H1 (cell line): ENCODE measurements around the gene OR52N2. TPM values are rescaled to one million over a fixed set of nuclear protein-coding genes. Genes with fewer than 3 reads are reported as not detected.

Source experiments
- CTCF ChIA-PET: fragments of 300-600 bp; sonication (Branson Sonifier 250); formaldehyde crosslinking; loops from one replicate; lab custom pipeline; 2021; ENCODE audit not compliant: partially characterized antibody; lab: Charles Lee
- POLR2A ChIA-PET: fragments of 300-600 bp; sonication (Branson Sonifier 250); formaldehyde crosslinking; loops from one replicate; lab custom pipeline; 2021; ENCODE audit warnings: inconsistent platforms; ENCODE audit not compliant: partially characterized antibody; lab: Charles Lee
- DNase-seq, 2 experiments: peaks; one replicate each; pipeline versions ENCODE4 v3.0.0 to v3.0.0-alpha.2; 2010 to 2022; ENCODE audit warnings: low spot score in 2 of 2, low read depth in 1 of 2, mixed read lengths in 1 of 2
- FAIRE-seq: peaks from 2 replicates; lab custom pipeline; 2011; peaks lifted over from hg19 to GRCh38; lab: Jason Lieb, UNC
- H2AFZ ChIP-seq: 2 replicates; pipeline ENCODE4 v1.8.1; 2012; ENCODE audit warnings: low read length, inconsistent platforms
- H2AK5ac ChIP-seq: 2 replicates; pipeline ENCODE4 v1.6.1; 2013; ENCODE audit warnings: low read depth, low read length
- H2BK120ac ChIP-seq: replicated peaks from 2 replicates; pipeline ENCODE3; 2013; ENCODE audit warnings: low read depth, low read length, inconsistent platforms
- H2BK12ac ChIP-seq: 2 replicates; pipeline ENCODE4 v1.6.1; 2013; ENCODE audit warnings: low read depth, low read length
- H2BK15ac ChIP-seq: 2 replicates; pipeline ENCODE4 v1.6.1; 2013; ENCODE audit warnings: low read length
- H2BK20ac ChIP-seq: 2 replicates; pipeline ENCODE4 v1.6.1; 2013; ENCODE audit warnings: low read length
- H2BK5ac ChIP-seq: 2 replicates; pipeline ENCODE4 v1.6.1; 2013; ENCODE audit warnings: low read depth, low read length
- H3K14ac ChIP-seq: 2 replicates; pipeline ENCODE4 v1.6.1; 2013; ENCODE audit warnings: inconsistent platforms; ENCODE audit not compliant: insufficient read length
- H3K18ac ChIP-seq: 2 replicates; pipeline ENCODE4 v1.6.1; 2013; ENCODE audit warnings: low read length; ENCODE audit errors: extremely low read depth
- H3K23ac ChIP-seq: 2 replicates; pipeline ENCODE4 v1.6.1; 2013; ENCODE audit warnings: inconsistent platforms; ENCODE audit not compliant: insufficient read length
- H3K23me2 ChIP-seq: 2 replicates; pipeline ENCODE4 v1.6.1; 2013; ENCODE audit warnings: low read depth, low read length
- H3K27ac ChIP-seq: 2 replicates; pipeline ENCODE4 v1.6.1; 2011; ENCODE audit warnings: low read depth, low read length, inconsistent platforms
- H3K27me3 ChIP-seq, 4 experiments: replicated peaks in 1 of 4; 1 replicate in 1 of 4; 2 replicates in 3 of 4; pipeline versions ENCODE4 v1.6.1 to v1.8.1; 2011 to 2013; ENCODE audit warnings: low read length in 3 of 4, mild to moderate bottlenecking in 3 of 4, inconsistent platforms in 2 of 4, mixed read lengths in 2 of 4, moderate library complexity in 1 of 4; ENCODE audit not compliant: control insufficient read depth in 3 of 4, insufficient read depth in 3 of 4; ENCODE audit errors: extremely low read depth in 1 of 4
- H3K36me3 ChIP-seq, 4 experiments: 2 replicates each; pipeline versions ENCODE4 v1.6.1 to v1.8.1; 2011 to 2013; ENCODE audit warnings: mild to moderate bottlenecking in 4 of 4, low read length in 3 of 4, moderate library complexity in 2 of 4, control low read depth in 1 of 4, inconsistent platforms in 1 of 4; ENCODE audit not compliant: insufficient read depth in 4 of 4, control insufficient read depth in 2 of 4
- H3K4ac ChIP-seq: replicated peaks from 2 replicates; pipeline ENCODE3; 2013; ENCODE audit warnings: low read length, low read depth, mixed read lengths, inconsistent platforms; ENCODE audit not compliant: insufficient read length
- H3K4me1 ChIP-seq, 4 experiments: replicated peaks in 1 of 4; 1 replicate in 1 of 4; 2 replicates in 3 of 4; pipeline versions ENCODE4 v1.6.1 to v1.8.1; 2011 to 2013; ENCODE audit warnings: low read length in 3 of 4, inconsistent platforms in 2 of 4, mixed read lengths in 1 of 4; ENCODE audit not compliant: insufficient read depth in 4 of 4, control insufficient read depth in 3 of 4
- H3K4me2 ChIP-seq, 2 experiments: 2 replicates each; pipeline versions ENCODE4 v1.6.1 to v1.8.1; 2011 to 2013; ENCODE audit warnings: low read depth in 2 of 2, low read length in 2 of 2, control low read depth in 1 of 2, inconsistent platforms in 1 of 2, mild to moderate bottlenecking in 1 of 2; ENCODE audit not compliant: insufficient read depth in 1 of 2
- H3K4me3 ChIP-seq, 4 experiments: fragments of 200-600, 300-600 bp in 1 of 4; sonication (generic), shearing (Covaris generic), sonication (Bioruptor Twin) in 1 of 4; 2 replicates each; pipeline versions ENCODE4 v1.5.1 to v1.8.1; 2011 to 2016; ENCODE audit warnings: low read length in 4 of 4, low read depth in 3 of 4, control low read depth in 2 of 4, inconsistent platforms in 2 of 4, mild to moderate bottlenecking in 2 of 4, mixed read lengths in 1 of 4, moderate library complexity in 1 of 4; ENCODE audit not compliant: insufficient read depth in 2 of 4; ENCODE audit errors: extremely low read depth in 1 of 4
- H3K56ac ChIP-seq: replicated peaks from 2 replicates; pipeline ENCODE3; 2013; ENCODE audit warnings: low read depth, mild to moderate bottlenecking, mixed read lengths, low read length, inconsistent platforms; ENCODE audit not compliant: insufficient read length
- H3K79me1 ChIP-seq: 2 replicates; pipeline ENCODE4 v1.6.1; 2013; ENCODE audit warnings: low read depth, low read length, control low read depth
- H3K79me2 ChIP-seq, 2 experiments: 2 replicates each; pipeline versions ENCODE4 v1.6.1 to v1.8.1; 2012 to 2013; ENCODE audit warnings: low read length in 2 of 2, mild to moderate bottlenecking in 2 of 2, inconsistent platforms in 1 of 2; ENCODE audit not compliant: insufficient read depth in 2 of 2, control insufficient read depth in 1 of 2
- H3K9ac ChIP-seq, 4 experiments: replicated peaks in 1 of 4; 1 replicate in 1 of 4; 2 replicates in 3 of 4; pipeline versions ENCODE4 v1.6.1 to v1.8.1; 2011 to 2013; ENCODE audit warnings: low read depth in 3 of 4, low read length in 3 of 4, control low read depth in 2 of 4, mild to moderate bottlenecking in 2 of 4, moderate library complexity in 2 of 4, inconsistent platforms in 1 of 4; ENCODE audit errors: extremely low read depth in 1 of 4
- H3K9me3 ChIP-seq, 2 experiments: 2 replicates each; pipeline versions ENCODE4 v1.6.1 to v1.8.1; 2012 to 2013; ENCODE audit warnings: mild to moderate bottlenecking in 2 of 2, moderate library complexity in 2 of 2, control low read depth in 1 of 2, inconsistent platforms in 1 of 2, low read depth in 1 of 2, low read length in 1 of 2, mixed read lengths in 1 of 2; ENCODE audit not compliant: insufficient read depth in 2 of 2
- H4K20me1 ChIP-seq, 2 experiments: replicated peaks in 1 of 2; 2 replicates each; pipeline versions ENCODE3 to v1.8.1; 2011 to 2013; ENCODE audit warnings: inconsistent platforms in 2 of 2, low read length in 2 of 2, mild to moderate bottlenecking in 1 of 2; ENCODE audit not compliant: insufficient read depth in 2 of 2, control insufficient read depth in 1 of 2
- H4K5ac ChIP-seq: 2 replicates; pipeline ENCODE4 v1.6.1; 2013; ENCODE audit warnings: low read length, low read depth, mixed read lengths, inconsistent platforms; ENCODE audit not compliant: insufficient read length
- H4K8ac ChIP-seq: 2 replicates; pipeline ENCODE4 v1.8.0; 2013; ENCODE audit warnings: mild to moderate bottlenecking, moderate library complexity, low read length, inconsistent platforms; ENCODE audit not compliant: insufficient read depth; ENCODE audit errors: extremely low read depth
- H4K91ac ChIP-seq: replicated peaks from 2 replicates; pipeline ENCODE3; 2013; ENCODE audit warnings: low read length, mixed read lengths, inconsistent platforms; ENCODE audit not compliant: insufficient read length
- CHD2 ChIP-seq: IDR thresholded peaks from 2 replicates; pipeline ENCODE4 v1.6.1; 2012; ENCODE audit warnings: low read length, improper control_type of control experiment
- GTF2F1 ChIP-seq: IDR thresholded peaks from 2 replicates; pipeline ENCODE4 v1.6.1; 2012; ENCODE audit warnings: low read depth, low read length, improper control_type of control experiment, borderline replicate concordance
- HDAC6 ChIP-seq: IDR thresholded peaks from one replicate; pipeline ENCODE4 v1.7.1; 2012; ENCODE audit warnings: low read depth, mild to moderate bottlenecking, inconsistent platforms, low read length, moderate library complexity
- JUN ChIP-seq: IDR thresholded peaks from 2 replicates; pipeline ENCODE4 v1.6.1; 2011; ENCODE audit warnings: low read depth, mild to moderate bottlenecking, improper control_type of control experiment, low read length
- RFX5 ChIP-seq: IDR thresholded peaks from 2 replicates; pipeline ENCODE4 v1.6.1; 2011; ENCODE audit warnings: low read depth, low read length, improper control_type of control experiment, borderline replicate concordance
- SAP30 ChIP-seq: fragments of 300-600 bp; sonication (generic); IDR thresholded peaks from 2 replicates; pipeline ENCODE4 v1.7.1; 2012; ENCODE audit warnings: low read length, moderate library complexity, mild to moderate bottlenecking, inconsistent platforms; ENCODE audit not compliant: insufficient read depth, insufficient replicate concordance
- TCF12 ChIP-seq: IDR thresholded peaks from 2 replicates; pipeline ENCODE4 v1.6.1; 2011; ENCODE audit warnings: low read depth, mild to moderate bottlenecking, low read length
- ZNF274 ChIP-seq: IDR thresholded peaks from 2 replicates; pipeline ENCODE4 v1.7.0; 2012; ENCODE audit warnings: low read length, borderline replicate concordance; ENCODE audit errors: extremely low read depth
- WGBS, 2 experiments: shearing (Covaris generic) in 1 of 2; methylation state at CpG; one replicate each; pipeline versions ENCODE4 v1.1.6 to v1.1.7; 2013 to 2015; ENCODE audit warnings: low lambda C conversion rate in 2 of 2, mixed read lengths in 2 of 2, inconsistent platforms in 1 of 2, low coverage in 1 of 2, missing lambda C conversion rate in 1 of 2; ENCODE audit not compliant: insufficient replicate concordance in 2 of 2, insufficient coverage in 1 of 2, insufficient read length in 1 of 2; ENCODE audit errors: extremely low coverage in 1 of 2, missing lambda C conversion rate in 1 of 2; 5-methylcytosine and 5-hydroxymethylcytosine counted together
- polyA plus RNA-seq, 7 experiments: library from polyadenylated mRNA; depleted of rRNA in 3 of 7; stranded (reverse) in 5 of 7; unstranded in 2 of 7; fragments of >200 nt in 5 of 7; fragments of 200-250 nt in 2 of 7; gene quantifications; 1 replicate in 5 of 7; 2 replicates in 1 of 7; 4 replicates in 1 of 7; pipeline versions ENCODE4 v1.2.1 to v1.2.3, GENCODE V29; 2011 to 2013; ENCODE audit warnings: missing spikeins in 2 of 7, mixed read lengths in 2 of 7
- total RNA-seq: library from RNA; stranded (reverse); fragmentation: NEBNext Ultra II Directional; extraction: Animal tissue kit (Norgen Biotek cat#: 25700); gene quantifications from 2 replicates; pipeline ENCODE4 v1.2.1, GENCODE V29; 2021
- TF ChIP-seq, protein P1 (sequence below): IDR thresholded peaks from 2 replicates; pipeline ENCODE4 v1.6.1; 2012; ENCODE audit warnings: low read length, inconsistent platforms

Gene OR52N2
- total and polyA plus RNA-seq, 2 of the 8 experiments (the other 6 are each of a cell fraction or from before 2014, with no cell fraction given): 0.39 to 4.8 TPM

DNA sequence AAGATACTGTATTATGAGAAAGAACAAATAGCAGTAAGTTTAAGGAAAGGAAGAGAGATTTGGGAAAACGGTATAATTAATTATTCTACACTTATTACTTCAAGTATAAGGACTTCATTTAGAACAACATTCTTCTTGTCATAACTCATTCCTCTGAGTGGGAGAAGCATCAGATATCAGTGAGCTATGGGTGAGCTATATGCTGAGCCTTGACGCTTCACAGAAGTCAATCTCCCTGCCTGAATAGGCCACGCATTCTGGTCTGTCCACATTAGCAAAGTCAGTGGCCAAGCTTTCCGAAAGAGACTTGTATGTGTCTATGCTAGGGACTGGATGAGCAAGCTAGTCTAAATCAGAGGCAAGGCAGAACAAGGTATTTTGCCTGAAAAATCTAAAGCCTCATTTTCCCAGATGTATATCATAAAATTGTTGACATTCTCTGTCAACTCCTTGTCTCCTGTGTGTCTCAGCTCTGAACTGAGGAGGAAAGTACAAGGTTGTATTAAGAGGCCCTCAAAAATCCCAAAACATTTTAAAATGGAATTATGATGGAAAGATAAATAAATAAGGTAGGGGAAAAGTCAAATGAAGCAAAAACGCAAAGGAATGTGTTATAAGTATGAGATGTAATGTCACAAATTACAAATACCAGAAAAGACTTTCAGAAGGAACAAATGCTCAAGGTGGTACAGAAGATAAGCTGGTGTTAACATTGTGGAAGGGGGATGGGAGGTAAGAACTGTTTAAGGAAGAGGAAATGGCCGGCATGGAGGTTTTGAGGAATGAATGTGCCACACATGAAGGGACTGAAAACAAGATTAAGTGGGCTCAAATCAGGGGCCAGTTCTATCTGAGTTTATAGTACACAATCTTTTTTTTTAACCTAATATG lies 1.4 kb downstream of the OR52N2 start:
- Histone ChIP-seq H4K8ac (no peak overlapping the region), H4K5ac (no peak overlapping the region), H3K79me1 (no peaks in the 10 kb centered on the region), H3K36me3 (no peaks in the 10 kb centered on the region), H3K56ac (no peak overlapping the region), H3K27me3 (no peaks in the 10 kb centered on the region), H3K9me3 (no peaks in the 10 kb centered on the region), H2BK5ac (no peak overlapping the region), H3K4me3 (no peak overlapping the region), H2BK12ac (no peak overlapping the region), H2BK120ac (no peak overlapping the region), H3K18ac (no peak overlapping the region), H2BK20ac (no peak overlapping the region), H2BK15ac (no peak overlapping the region), H3K23ac (no peak overlapping the region), H3K9ac (no peak overlapping the region), H3K14ac (no peak overlapping the region), H2AFZ (no peak overlapping the region), H3K4me2 (no peak overlapping the region; a peak in 1 of 4 replicates), H3K4me1 (peaks cover 0 to 7% (median 1%) of the 10 kb centered on the region in 4 experiments; a peak in 2 of 7 replicates), H3K79me2 (no peaks in the 10 kb centered on the region), H3K27ac (no peak overlapping the region), H2AK5ac (no peak overlapping the region), H4K20me1 (no peaks in the 10 kb centered on the region), H3K23me2 (peaks cover 5% of the 10 kb centered on the region; the same call in 1 of the 2 replicates), H3K4ac (no peak overlapping the region), H4K91ac (no peak overlapping the region)
- ChIA-PET POLR2A (interaction anchor here (0.9 kb wide), 1 partner anchor 125 kb away, joined by 3 read pairs; the partner anchor contains the start of gene TRIM5), CTCF (interaction anchor here (0.6 to 1.7 kb wide), 12 partner anchors 12 to 936 kb away, joined by 3 to 7 read pairs (median 4); partner anchors contain the start of gene TRIM5)
- 86 to 100% methylated on average over 1 to 6 of the region's 6 CpGs for WGBS, 2 experiments
- DNase-seq (no peak), FAIRE-seq (no peak)
- TF ChIP-seq RFX5: no peak
- no peak for TF ChIP-seq ZNF274
- no peak for TF ChIP-seq TCF12
- TF ChIP-seq JUN: no peak
- TF ChIP-seq SAP30: no peak
- no peak for TF ChIP-seq CHD2
- TF ChIP-seq, protein P1, sequence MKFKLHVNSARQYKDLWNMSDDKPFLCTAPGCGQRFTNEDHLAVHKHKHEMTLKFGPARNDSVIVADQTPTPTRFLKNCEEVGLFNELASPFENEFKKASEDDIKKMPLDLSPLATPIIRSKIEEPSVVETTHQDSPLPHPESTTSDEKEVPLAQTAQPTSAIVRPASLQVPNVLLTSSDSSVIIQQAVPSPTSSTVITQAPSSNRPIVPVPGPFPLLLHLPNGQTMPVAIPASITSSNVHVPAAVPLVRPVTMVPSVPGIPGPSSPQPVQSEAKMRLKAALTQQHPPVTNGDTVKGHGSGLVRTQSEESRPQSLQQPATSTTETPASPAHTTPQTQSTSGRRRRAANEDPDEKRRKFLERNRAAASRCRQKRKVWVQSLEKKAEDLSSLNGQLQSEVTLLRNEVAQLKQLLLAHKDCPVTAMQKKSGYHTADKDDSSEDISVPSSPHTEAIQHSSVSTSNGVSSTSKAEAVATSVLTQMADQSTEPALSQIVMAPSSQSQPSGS: no peak
- no peak for TF ChIP-seq HDAC6
- TF ChIP-seq GTF2F1: no peak
